Loucy (cell line): ENCODE results near the gene OR6M1.

Source experiments
- H2AFZ ChIP-seq: fragments of 200-600 bp; sonication (generic); 2 replicates; pipeline ENCODE4 v1.6.0; 2016; ENCODE audit warnings: antibody characterized with exemption, mild to moderate bottlenecking, low read length, moderate library complexity
- H3F3A ChIP-seq: fragments of 200-600 bp; 2 replicates; pipeline ENCODE4 v1.6.0; 2016; ENCODE audit warnings: antibody characterized with exemption, low read depth, mild to moderate bottlenecking
- H3K27me3 ChIP-seq: fragments of 200-600 bp; sonication (generic); 2 replicates; pipeline ENCODE4 v1.6.1; 2014; ENCODE audit warnings: low read length, mild to moderate bottlenecking; ENCODE audit not compliant: insufficient read depth, poor library complexity, severe bottlenecking
- H3K36me3 ChIP-seq: fragments of 200-600 bp; sonication (generic); 2 replicates; pipeline ENCODE4 v1.6.1; 2016; ENCODE audit warnings: low read length; ENCODE audit not compliant: insufficient read depth
- H3K4me1 ChIP-seq: fragments of 200-600 bp; sonication (generic); 2 replicates; pipeline ENCODE4 v1.5.1; 2014; ENCODE audit warnings: low read length, mild to moderate bottlenecking; ENCODE audit not compliant: insufficient read depth, poor library complexity, severe bottlenecking
- H3K4me2 ChIP-seq: fragments of 200-600 bp; sonication (generic); 2 replicates; pipeline ENCODE4 v1.6.0; 2014; ENCODE audit warnings: antibody characterized with exemption, low read length, low read depth, mild to moderate bottlenecking; ENCODE audit not compliant: poor library complexity, severe bottlenecking
- H3K4me3 ChIP-seq: fragments of 200-600 bp; sonication (generic); 2 replicates; pipeline ENCODE4 v1.5.1; 2014; ENCODE audit warnings: low read length, mild to moderate bottlenecking, mixed read lengths; ENCODE audit not compliant: poor library complexity, severe bottlenecking
- H3K79me2 ChIP-seq: fragments of 200-600 bp; sonication (generic); 2 replicates; pipeline ENCODE4 v1.6.1; 2014; ENCODE audit warnings: low read length; ENCODE audit not compliant: insufficient read depth
- H3K9ac ChIP-seq: fragments of 200-600 bp; sonication (generic); 2 replicates; pipeline ENCODE4 v1.6.0; 2014; ENCODE audit warnings: mild to moderate bottlenecking, low read depth, low read length, moderate library complexity; ENCODE audit not compliant: poor library complexity, severe bottlenecking
- H3K9me2 ChIP-seq: fragments of 200-600 bp; sonication (generic); replicated peaks from 2 replicates; pipeline ENCODE4 v1.6.1; 2016; ENCODE audit warnings: low read depth, low read length, mixed read lengths
- H3K9me3 ChIP-seq: fragments of 200-600 bp; sonication (generic); 2 replicates; pipeline ENCODE4 v1.6.1; 2014; ENCODE audit warnings: mild to moderate bottlenecking, antibody characterized with exemption, low read length, low read depth; ENCODE audit not compliant: insufficient read depth
- H4K20me1 ChIP-seq: fragments of 200-600 bp; sonication (generic); 2 replicates; pipeline ENCODE4 v1.6.0; 2014; ENCODE audit warnings: antibody characterized with exemption, low read length, mild to moderate bottlenecking; ENCODE audit not compliant: insufficient read depth, poor library complexity, severe bottlenecking
- EZH2phosphoT487 ChIP-seq: fragments of 200-600 bp; IDR thresholded peaks from 2 replicates; pipeline ENCODE4 v1.6.1; 2018; ENCODE audit warnings: antibody characterized with exemption, mild to moderate bottlenecking, moderate library complexity, borderline replicate concordance
- TF ChIP-seq, protein P1 (sequence below): fragments of 200-600 bp; sonication (generic); conservative IDR thresholded peaks from 2 replicates; pipeline ENCODE4 v1.5.1; 2014; ENCODE audit warnings: mild to moderate bottlenecking, antibody characterized with exemption, low read length

The OR6M1 gene

DNA sequence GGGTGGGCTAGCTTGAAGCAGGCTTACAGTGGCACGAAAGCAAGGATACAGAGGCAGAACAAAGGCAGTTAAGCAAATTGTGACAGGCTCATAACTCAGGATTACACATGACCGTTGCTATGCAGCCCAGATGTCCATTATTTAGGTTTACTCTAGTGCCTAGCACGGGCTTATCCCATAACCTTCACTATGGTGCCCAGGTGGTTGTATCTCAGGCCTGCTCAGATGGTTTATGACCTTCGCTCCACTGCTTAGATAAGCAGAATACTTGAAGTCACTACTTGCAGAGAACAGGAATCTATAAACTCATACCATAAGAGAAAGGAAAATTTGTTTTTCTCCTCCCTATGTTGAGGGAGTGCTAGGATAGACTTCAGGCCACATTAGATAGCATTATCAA is 9.0 kb downstream of the OR6M1 start:
- no peaks in the 10 kb centered on the region for H3K9me3 ChIP-seq
- no peaks in the 10 kb centered on the region for H4K20me1 ChIP-seq
- no peaks in the 10 kb centered on the region for H3K27me3 ChIP-seq
- H3K4me3 ChIP-seq, result no peak overlapping the region
- H3K4me1 ChIP-seq, result no peaks in the 10 kb centered on the region
- H2AFZ ChIP-seq, result no peak overlapping the region
- no peak overlapping the region for H3K4me2 ChIP-seq
- H3K9me2 ChIP-seq, result no peaks in the 10 kb centered on the region
- no peaks in the 10 kb centered on the region for H3K79me2 ChIP-seq
- H3F3A ChIP-seq, result no peaks in the 10 kb centered on the region
- TF ChIP-seq, protein P1, sequence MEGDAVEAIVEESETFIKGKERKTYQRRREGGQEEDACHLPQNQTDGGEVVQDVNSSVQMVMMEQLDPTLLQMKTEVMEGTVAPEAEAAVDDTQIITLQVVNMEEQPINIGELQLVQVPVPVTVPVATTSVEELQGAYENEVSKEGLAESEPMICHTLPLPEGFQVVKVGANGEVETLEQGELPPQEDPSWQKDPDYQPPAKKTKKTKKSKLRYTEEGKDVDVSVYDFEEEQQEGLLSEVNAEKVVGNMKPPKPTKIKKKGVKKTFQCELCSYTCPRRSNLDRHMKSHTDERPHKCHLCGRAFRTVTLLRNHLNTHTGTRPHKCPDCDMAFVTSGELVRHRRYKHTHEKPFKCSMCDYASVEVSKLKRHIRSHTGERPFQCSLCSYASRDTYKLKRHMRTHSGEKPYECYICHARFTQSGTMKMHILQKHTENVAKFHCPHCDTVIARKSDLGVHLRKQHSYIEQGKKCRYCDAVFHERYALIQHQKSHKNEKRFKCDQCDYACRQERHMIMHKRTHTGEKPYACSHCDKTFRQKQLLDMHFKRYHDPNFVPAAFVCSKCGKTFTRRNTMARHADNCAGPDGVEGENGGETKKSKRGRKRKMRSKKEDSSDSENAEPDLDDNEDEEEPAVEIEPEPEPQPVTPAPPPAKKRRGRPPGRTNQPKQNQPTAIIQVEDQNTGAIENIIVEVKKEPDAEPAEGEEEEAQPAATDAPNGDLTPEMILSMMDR, result no peak
- no peak for TF ChIP-seq EZH2phosphoT487
- H3K9ac ChIP-seq, result no peak overlapping the region
- H3K36me3 ChIP-seq, result no peaks in the 10 kb centered on the region

DNA sequence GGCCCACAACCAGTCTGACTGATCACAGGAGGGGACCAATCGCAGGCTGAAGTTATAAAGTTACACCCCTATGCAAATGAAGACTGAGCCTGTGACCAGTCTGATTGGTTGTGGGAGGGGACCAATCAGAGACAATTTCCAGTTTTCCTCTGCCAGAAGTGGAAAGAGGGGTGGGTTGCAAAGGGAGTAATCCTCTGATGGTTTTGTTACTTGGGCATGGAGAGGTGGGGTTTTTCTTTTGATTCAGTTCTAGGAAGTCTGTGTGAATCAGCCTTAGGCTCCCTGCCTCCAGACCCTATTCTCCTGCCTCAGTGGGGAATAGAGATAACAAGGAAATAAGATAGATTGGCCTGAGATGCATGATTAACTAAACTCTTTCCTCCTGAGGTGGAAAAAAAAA is 9.9 kb downstream of the OR6M1 start:
- Histone ChIP-seq H3K9ac (no peak overlapping the region), H3K79me2 (no peaks in the 10 kb centered on the region), H2AFZ (no peak overlapping the region), H3K4me3 (no peak overlapping the region), H3K27me3 (no peaks in the 10 kb centered on the region), H3F3A (no peaks in the 10 kb centered on the region), H3K4me1 (no peaks in the 10 kb centered on the region), H3K9me2 (no peaks in the 10 kb centered on the region), H3K36me3 (no peaks in the 10 kb centered on the region), H4K20me1 (no peaks in the 10 kb centered on the region), H3K9me3 (0 out of 2 replicates have a peak, but pooled peaks cover 2% of the 10 kb centered on the region), H3K4me2 (no peak overlapping the region)
- no peak for TF ChIP-seq EZH2phosphoT487
- TF ChIP-seq, protein P1, result no peak

DNA sequence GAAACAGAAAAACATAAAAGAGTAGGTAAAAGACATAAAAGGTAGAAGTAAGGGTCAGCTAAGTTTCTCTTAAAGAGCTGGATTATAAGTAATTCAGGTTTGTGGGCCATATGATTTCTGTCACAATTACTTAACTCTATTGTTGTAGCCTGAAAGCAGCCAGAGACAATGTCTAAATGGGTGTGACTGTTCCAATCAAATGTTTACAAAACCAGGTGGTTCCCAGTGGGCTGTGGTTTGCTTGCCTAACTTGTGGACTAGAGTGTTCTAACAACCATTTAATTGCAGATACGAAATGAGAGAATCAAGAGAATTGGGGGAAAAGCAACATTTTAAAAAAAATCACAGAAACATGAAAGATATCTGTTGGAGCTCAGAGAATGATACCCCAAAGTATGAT is 22.6 kb downstream of the OR6M1 start:
- Histone ChIP-seq H3K79me2 (no peaks in the 10 kb centered on the region), H3K4me3 (no peak overlapping the region), H3K9me3 (no peaks in the 10 kb centered on the region), H3K4me1 (no peaks in the 10 kb centered on the region), H3K9ac (no peak overlapping the region), H3K9me2 (no peaks in the 10 kb centered on the region), H2AFZ (no peak overlapping the region), H3K27me3 (no peaks in the 10 kb centered on the region), H3K36me3 (no peaks in the 10 kb centered on the region), H4K20me1 (no peaks in the 10 kb centered on the region), H3K4me2 (no peak overlapping the region), H3F3A (no peaks in the 10 kb centered on the region)
- TF ChIP-seq, protein P1, result no peak
- TF ChIP-seq EZH2phosphoT487, result no peak
